GM18526 (cell line): ENCODE results near the gene RPRML.

ENCODE experiments used
- POLR2A ChIP-seq: IDR thresholded peaks from 3 replicates; pipeline ENCODE4 v1.6.1; 2011; ENCODE audit not compliant: insufficient read length; ENCODE audit errors: extremely low read depth

RPRML gene

DNA sequence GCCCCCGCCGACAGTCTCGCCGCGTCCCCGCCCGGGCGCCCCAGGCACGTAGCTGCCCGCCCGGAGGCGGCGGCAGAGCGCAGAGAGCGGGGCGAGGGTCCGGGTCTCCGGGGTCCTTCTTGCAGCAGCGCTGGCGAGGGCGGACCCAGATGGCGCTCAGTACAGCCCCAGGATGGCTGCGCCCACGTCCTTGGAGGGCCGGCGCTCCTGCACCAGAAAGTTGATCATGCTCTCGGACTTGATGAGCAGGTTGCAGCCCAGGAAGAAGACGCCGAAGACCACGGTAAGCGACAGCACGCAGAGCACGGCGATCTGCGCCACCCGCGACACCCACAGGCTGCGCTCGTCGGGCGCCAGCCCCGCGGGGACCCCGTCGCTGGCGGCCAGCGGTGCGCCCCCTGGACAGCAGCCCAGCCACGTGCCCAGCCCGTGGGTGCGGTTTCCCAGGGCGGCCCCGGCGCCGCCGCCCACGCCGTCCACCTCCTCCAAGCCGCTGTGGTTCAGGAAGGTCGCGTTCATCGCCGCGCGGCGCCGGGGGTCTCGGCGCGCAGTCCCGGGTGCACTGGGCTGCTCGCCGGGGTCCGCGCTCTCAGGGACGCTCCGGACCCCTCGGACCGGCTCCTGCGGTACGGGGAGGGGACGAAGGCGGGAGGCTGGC, 435 bp downstream of the RPRML start:
- no peak for TF ChIP-seq POLR2A

GRCh38 chr17:46977750-46978488, 1.1 kb downstream of the RPRML start:
- TF ChIP-seq POLR2A: no peak

DNA sequence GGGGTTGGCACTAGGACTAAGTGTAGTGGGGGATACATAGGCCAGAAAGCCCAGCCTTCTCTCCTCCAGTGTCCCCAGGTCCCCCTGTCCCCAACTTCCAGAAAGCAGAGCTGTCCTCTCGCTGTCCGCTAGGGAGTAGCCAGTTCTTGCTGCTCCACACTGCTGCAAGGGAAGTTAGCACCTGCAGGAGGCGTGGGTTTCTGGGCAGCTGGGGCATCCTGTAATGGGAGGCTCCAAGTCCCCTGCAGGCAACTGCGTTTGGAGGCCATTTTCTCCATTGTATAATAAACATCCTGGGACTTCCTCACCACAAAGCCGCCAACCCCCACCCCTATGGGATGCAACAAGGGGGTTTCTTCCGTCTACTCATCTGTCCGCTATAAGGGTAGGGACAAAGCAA, 1.7 kb downstream of the RPRML start:
- no peak for TF ChIP-seq POLR2A

- no peak for TF ChIP-seq POLR2A
Observed at GRCh38 chr17:46976626-46977270, 2.3 kb downstream of the RPRML start.

DNA sequence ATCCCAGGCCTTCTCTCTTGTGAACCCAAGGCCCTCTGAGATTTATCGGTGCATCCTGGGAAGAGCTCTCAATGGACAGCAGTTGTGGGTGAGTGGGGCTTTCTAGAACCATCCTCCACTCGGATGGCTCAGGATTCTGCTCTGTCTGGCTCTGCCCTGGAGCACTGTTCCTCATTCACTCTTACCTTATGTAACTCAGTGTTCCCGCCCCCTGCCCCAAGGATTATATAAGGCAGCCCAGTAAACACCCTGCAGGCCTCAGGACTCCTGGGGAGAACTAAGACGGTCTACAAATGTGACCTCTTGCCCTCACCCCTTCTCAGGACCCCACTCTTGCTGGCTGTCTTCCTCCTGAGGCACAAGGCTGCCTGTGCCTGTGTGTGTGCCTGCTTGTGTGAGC, 3.8 kb downstream of the RPRML start:
- TF ChIP-seq POLR2A: no peak

- no peak for TF ChIP-seq POLR2A
Observed at GRCh38 chr17:46974086-46974485, 5.0 kb downstream of the RPRML start.

GRCh38 chr17:46972346-46972745, 6.7 kb downstream of the RPRML start:
- no peak for TF ChIP-seq POLR2A

DNA sequence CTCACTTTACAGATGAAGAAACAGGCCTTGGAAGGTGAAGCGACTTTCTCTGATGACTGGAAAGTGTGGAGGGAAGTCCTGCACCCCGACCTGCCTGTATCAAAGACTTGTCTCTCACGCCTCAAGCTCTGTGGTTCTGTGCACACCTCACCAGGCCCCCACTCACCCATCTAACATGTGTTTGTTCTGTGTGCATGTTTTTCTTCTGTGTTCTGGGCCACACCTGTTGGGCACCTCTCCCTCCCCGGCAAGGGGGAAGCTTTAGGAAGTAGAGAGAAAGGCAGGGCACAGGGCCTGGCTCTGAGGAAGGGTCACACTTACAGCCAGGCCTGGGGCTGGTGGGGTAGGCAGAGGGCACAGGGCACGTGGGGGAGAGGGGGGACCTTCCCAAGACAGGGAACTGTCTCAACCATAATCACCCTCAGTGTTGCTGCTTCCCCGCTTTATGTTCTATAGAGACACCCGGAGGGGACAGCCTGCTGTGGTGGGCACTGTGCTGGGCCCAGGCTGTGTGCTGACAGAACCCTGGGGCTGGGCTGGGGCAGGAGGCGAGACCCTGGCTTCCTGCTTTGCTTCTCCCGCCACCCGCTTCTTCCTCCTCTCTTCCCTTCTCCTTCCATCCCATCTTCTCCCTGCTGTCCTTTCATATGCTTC, 7.3 kb downstream of the RPRML start:
- no peak for TF ChIP-seq POLR2A

- TF ChIP-seq POLR2A: no peak
Observed at GRCh38 chr17:46968896-46969295, 10.2 kb downstream of the RPRML start.

DNA sequence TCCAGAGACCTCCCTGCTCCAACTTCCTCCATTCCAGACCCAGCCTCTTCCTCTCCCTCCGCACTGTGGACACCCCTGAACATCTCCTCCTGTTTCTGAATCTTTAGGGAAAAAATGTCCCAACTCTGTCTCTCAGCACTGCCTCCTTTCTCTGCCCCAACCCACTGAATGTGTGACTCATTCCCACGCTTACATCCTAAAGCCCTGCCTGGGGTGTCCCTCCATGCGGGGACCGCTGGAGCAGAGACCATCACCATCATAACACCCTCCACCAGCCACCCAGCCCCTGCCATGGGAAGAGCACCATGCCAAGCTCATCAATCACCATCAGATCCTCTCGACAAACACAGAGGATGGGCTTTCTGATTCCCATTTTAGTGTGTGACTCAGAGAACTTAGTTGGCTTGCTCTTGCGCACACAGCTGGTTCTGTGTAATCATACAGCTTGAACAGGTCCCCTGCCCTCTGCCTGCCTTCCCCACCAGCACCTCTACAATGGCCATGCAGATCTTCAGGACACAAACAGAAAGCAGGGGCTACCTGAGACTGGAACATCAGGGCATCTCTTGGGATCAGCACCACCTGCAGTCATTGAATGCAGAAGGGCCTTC, 10.7 kb downstream of the RPRML start:
- TF ChIP-seq POLR2A: no peak

- no peak for TF ChIP-seq POLR2A
Observed at GRCh38 chr17:46964315-46965265, 14.5 kb downstream of the RPRML start.

DNA sequence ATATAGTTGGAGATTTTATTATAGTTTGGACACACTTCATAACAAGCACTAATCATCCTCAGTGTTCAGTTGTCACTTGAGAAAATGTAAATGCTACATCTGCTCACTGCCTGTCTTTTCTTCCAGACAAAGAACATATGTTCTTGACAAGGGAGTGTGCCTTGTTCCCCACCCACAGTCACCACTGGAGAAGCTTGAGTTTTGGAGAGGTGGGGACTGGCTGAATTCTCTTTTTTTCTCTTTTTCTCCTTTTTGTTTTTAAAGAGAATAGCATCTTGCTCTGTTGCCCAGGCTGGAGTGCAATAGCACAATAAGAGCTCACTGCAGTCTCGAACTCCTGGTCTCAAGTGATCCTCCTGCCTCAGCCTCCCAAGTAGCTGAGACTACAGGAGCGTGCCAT, 15.5 kb downstream of the RPRML start:
- no peak for TF ChIP-seq POLR2A

GRCh38 chr17:46962374-46962790, 16.7 kb downstream of the RPRML start:
- no peak for TF ChIP-seq POLR2A

GRCh38 chr17:46960152-46960551, 18.9 kb downstream of the RPRML start:
- no peak for TF ChIP-seq POLR2A
